Naive thymus-derived CD8-positive, alpha-beta T cell (primary cell): ENCODE measurements around the gene INAVA. TPM values are rescaled to one million over a fixed set of nuclear protein-coding genes. Genes with fewer than 3 reads are reported as not detected.
A peak's percentile ranks its signal among the peaks of the same experiment; 100 is the strongest.
"Not testable (repeated sequence)": the region's sequence is repeated elsewhere in the genome, so short reads cannot be mapped to it uniquely, and the experiment has no call there.

Experiments used
- ATAC-seq, 2 donors: fragments of 150-1000 bp; cut with Tn5 transposase in 1 of 2; sonication (Bioruptor Pico), chemical (Tn5 transposase) in 1 of 2; 1 replicate in 1 of 2; 2 replicates in 1 of 2; pipeline ENCODE4 v1.10.0; 2021; ENCODE audit warnings: mild to moderate bottlenecking in 2 of 2, moderate library complexity in 2 of 2
- POLR2A ChIA-PET: fragments of 350-600 bp; sonication (Branson Sonifier 250); formaldehyde crosslinking; loops from one replicate; lab custom pipeline; 2021; ENCODE audit warnings: antibody characterized with exemption; lab: Charles Lee
- DNase-seq, 10 donors: peaks; one replicate each; pipeline versions ENCODE4 v3.0.0 to v3.0.0-alpha.2; 2020 to 2022
- H3K27ac Mint-ChIP-seq, 10 donors: one replicate each; pipeline ENCODE4 v1.8.0; 2020 to 2022; ENCODE audit warnings: mild to moderate bottlenecking in 10 of 10, mixed read lengths in 10 of 10, moderate library complexity in 4 of 10, inconsistent platforms in 1 of 10
- H3K27me3 Mint-ChIP-seq, 5 donors: one replicate each; pipeline ENCODE4 v1.8.0; 2021 to 2022; ENCODE audit warnings: mixed read lengths in 5 of 5
- H3K36me3 Mint-ChIP-seq, 3 donors: one replicate each; pipeline ENCODE4 v1.8.0; 2020 to 2022; ENCODE audit warnings: mixed read lengths in 3 of 3, mild to moderate bottlenecking in 2 of 3, inconsistent platforms in 1 of 3
- H3K4me1 Mint-ChIP-seq, 4 donors: one replicate each; pipeline ENCODE4 v1.8.0; 2021 to 2022; ENCODE audit warnings: mixed read lengths in 4 of 4
- H3K4me3 Mint-ChIP-seq, 10 donors: one replicate each; pipeline ENCODE4 v1.8.0; 2020 to 2022; ENCODE audit warnings: mild to moderate bottlenecking in 10 of 10, mixed read lengths in 10 of 10, moderate library complexity in 6 of 10, inconsistent platforms in 1 of 10
- H3K9me3 Mint-ChIP-seq, 9 donors: one replicate each; pipeline ENCODE4 v1.8.0; 2020 to 2022; ENCODE audit warnings: mixed read lengths in 9 of 9, mild to moderate bottlenecking in 3 of 9, inconsistent platforms in 1 of 9, moderate library complexity in 1 of 9
- polyA plus RNA-seq, 3 donors: library from polyadenylated mRNA; unstranded; fragments of 300-500 nt; fragmentation: Illumina TruSeq; gene quantifications; one replicate each; pipeline ENCODE4 v1.2.3, GENCODE V29; 2021
- total RNA-seq, 8 experiments: library from RNA in 2 of 8; stranded (reverse) in 2 of 8; gene quantifications; one replicate each; pipeline ENCODE4 v1.2.3 and lab custom pipeline; 2021 to 2026

The INAVA gene
- total and polyA plus RNA-seq, 5 experiments from 2014 or later = not detected

DNA sequence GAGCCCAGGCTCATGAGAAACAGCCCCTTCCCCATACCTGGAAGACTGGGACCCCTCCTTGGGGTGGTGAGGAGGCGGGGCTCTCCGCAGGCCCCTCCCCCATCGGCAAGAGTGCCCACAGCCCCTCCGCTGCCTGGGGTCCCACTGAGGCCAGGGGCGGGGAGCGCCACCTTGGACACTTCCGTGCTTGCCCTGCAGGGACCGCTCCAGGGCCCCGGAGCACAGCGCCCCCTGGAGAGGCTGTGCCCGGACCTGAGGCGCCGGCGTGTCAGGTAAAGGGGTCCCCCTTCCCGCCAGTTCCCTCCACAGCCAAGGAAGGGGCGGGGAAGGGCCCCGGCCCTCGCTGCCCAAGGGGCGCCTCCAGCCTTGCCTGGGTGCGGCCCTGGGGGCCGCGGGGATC is 21.5 kb downstream of the INAVA start:
- no peak for ATAC-seq
- Mint-ChIP-seq H3K36me3 (no peaks in the 10 kb centered on the region), H3K9me3 (no peaks in the 10 kb centered on the region), H3K27ac (no peak overlapping the region), H3K27me3 (peaks cover 0 to 2% (median 0%) of the 10 kb centered on the region in 5 donors), H3K4me3 (no peak overlapping the region), H3K4me1 (no peaks in the 10 kb centered on the region)
- no peak for DNase-seq
- POLR2A ChIA-PET = interaction anchor here (0.6 kb wide), 1 partner anchor 20 kb away, joined by 5 read pairs; no protein-coding TSS in a partner anchor

- Mint-ChIP-seq H3K9me3 (no peaks in the 10 kb centered on the region), H3K4me1 (no peaks in the 10 kb centered on the region), H3K36me3 (no peaks in the 10 kb centered on the region), H3K27me3 (peaks cover 0 to 2% (median 0%) of the 10 kb centered on the region in 5 donors), H3K27ac (peak overlapping the region in 1 of 10 donors; percentile 21), H3K4me3 (no peak overlapping the region)
- no peak for ATAC-seq
- DNase-seq = no peak
- POLR2A ChIA-PET = no interaction called here
These were observed 22.0 kb downstream of the INAVA start for GRCh38 chr1:200916681-200917080.

DNA sequence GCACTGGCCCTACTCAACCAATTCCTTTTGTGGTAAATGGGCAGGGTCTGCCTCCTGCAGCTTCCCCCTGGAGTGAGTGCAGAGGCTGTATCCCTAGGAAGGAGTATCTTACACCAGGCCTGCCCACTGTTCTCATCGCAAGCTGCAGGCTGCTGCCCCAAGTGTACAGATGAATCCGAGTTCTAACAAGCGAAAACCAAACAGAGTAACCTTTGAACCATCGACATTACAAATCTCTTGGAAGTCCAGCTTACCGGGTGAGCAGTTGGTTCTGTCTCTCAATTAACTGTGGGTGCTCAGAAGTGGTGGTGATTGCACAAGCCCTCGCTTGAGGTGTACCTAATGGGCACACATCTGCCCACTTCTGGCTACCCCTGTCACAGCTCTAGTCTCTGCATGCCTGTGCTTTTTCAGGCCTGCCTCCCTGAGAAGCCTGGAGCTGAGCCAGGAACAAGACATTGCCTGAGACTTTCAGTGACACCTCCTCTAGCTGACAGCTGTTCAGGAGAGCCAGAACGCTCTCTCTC is 22.7 kb downstream of the INAVA start:
- Mint-ChIP-seq H3K9me3 (no peaks in the 10 kb centered on the region), H3K4me3 (no peak overlapping the region), H3K27me3 (peaks cover 0 to 2% (median 0%) of the 10 kb centered on the region in 5 donors), H3K27ac (no peak overlapping the region), H3K36me3 (no peaks in the 10 kb centered on the region), H3K4me1 (no peaks in the 10 kb centered on the region)
- ATAC-seq (no peak), DNase-seq (no peak)
- POLR2A ChIA-PET = no interaction called here

DNA sequence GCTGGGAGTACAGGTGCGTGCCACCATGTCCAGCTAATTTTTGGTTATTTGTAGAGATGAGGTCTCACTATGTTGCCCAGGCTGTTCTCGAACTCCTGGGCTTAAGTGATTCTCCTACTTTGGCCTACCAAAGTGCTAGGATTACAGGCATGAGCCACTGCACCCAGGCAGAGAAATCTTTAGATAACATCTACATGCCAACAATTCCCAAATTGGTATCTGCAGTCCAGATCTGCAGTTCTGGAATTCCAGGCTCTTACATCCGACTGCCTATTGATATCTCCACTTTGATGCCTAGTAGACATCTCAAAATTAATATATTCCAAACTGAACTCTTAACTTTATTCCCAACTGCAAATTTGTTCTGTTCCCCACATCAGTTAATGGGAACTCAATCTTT is 23.3 kb downstream of the INAVA start:
- no peak for DNase-seq
- H3K9me3 Mint-ChIP-seq = no peaks in the 10 kb centered on the region
- no peak for ATAC-seq
- no peaks in the 10 kb centered on the region for H3K4me1 Mint-ChIP-seq
- no peaks in the 10 kb centered on the region for H3K36me3 Mint-ChIP-seq
- POLR2A ChIA-PET = no interaction called here
- H3K27ac Mint-ChIP-seq = no peak overlapping the region
- no peak overlapping the region for H3K4me3 Mint-ChIP-seq
- no peaks in the 10 kb centered on the region for H3K27me3 Mint-ChIP-seq

- Mint-ChIP-seq H3K9me3 (no peaks in the 10 kb centered on the region), H3K27ac (no peak overlapping the region), H3K4me1 (no peaks in the 10 kb centered on the region), H3K27me3 (no peaks in the 10 kb centered on the region), H3K36me3 (no peaks in the 10 kb centered on the region), H3K4me3 (no peak overlapping the region)
- POLR2A ChIA-PET = no interaction called here
- ATAC-seq (no peak), DNase-seq (no peak)
These were observed 24.7 kb downstream of the INAVA start for GRCh38 chr1:200919386-200919785.

DNA sequence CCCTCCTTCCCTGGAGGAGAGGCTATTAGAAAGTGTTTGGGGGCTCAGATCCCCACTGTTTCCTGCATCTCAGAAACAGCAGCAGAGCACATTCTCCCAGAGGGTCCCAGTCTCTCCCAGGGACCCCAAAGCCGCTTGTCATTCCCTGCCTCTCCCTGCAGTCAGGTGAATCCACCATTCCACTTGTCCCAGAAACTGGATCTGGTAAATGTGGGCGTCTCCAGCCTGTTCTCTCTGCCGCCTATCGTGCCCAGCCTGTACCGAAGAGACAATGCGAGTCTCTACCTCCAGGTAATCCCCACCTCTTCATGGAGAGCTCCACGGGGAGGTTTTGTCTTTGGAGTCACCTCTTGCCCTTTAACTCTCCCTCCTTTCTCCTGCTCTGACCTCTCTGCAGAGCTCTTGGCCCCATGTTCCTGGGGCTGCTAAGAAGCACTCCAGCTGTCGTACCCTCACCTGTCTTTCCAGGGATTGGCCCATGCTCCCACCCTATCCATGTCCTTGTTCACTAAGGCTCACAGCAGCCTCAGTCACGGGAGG is 26.9 kb downstream of the INAVA start:
- no peaks in the 10 kb centered on the region for H3K27me3 Mint-ChIP-seq
- no peaks in the 10 kb centered on the region for H3K9me3 Mint-ChIP-seq
- DNase-seq = no peak
- H3K4me1 Mint-ChIP-seq = peaks cover 2 to 6% (median 3%) of the 10 kb centered on the region in 4 donors
- H3K4me3 Mint-ChIP-seq = no peak overlapping the region
- no peaks in the 10 kb centered on the region for H3K36me3 Mint-ChIP-seq
- POLR2A ChIA-PET = no interaction called here
- no peak overlapping the region for H3K27ac Mint-ChIP-seq
- ATAC-seq = no peak

DNA sequence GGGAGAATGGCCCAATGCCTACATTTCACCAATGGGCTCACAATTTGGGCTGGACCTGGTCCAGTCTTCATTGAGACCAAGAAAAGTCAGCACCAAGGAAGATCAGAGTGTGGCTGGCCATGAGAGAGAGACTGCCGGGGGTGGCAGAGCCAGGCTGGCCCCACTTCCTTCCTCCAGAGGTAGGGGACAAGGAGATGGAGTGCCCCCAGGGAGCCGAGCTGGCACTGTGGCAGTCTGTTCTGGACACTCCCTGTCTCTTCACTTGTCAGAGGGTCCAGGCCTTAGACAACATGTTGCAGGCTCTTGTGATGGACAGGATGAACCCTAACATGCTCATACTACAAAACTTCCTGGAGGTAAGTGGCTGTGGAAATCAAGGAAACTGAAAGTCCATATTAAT is 27.7 kb downstream of the INAVA start:
- DNase-seq = no peak
- peaks cover 2 to 6% (median 3%) of the 10 kb centered on the region in 4 donors for H3K4me1 Mint-ChIP-seq
- no peaks in the 10 kb centered on the region for H3K36me3 Mint-ChIP-seq
- POLR2A ChIA-PET = no interaction called here
- H3K27ac Mint-ChIP-seq = no peak overlapping the region
- no peaks in the 10 kb centered on the region for H3K9me3 Mint-ChIP-seq
- ATAC-seq = no peak
- no peak overlapping the region for H3K4me3 Mint-ChIP-seq
- no peaks in the 10 kb centered on the region for H3K27me3 Mint-ChIP-seq

DNA sequence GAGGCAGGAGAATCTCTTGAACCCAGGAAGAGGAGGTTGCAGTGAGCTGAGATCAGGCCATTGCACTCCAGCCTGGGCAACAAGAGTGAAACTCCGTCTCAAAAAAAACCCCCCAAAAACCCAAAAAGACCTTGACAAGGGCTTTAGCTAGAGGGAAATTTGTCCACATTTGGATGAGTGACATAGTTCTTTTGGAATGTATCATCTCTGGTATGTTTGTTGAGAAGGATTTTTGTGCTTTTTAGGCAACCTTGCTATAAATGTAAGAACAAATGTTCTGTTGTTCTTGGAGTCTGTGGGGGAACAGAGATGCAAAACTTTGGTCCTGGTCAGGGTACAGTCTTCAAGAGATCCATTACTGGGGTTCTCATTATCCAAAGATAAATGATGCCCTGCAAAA is 28.9 kb downstream of the INAVA start:
- ATAC-seq (no peak), DNase-seq (no peak)
- Mint-ChIP-seq H3K9me3 (no peaks in the 10 kb centered on the region), H3K36me3 (no peaks in the 10 kb centered on the region), H3K27me3 (no peaks in the 10 kb centered on the region), H3K4me1 (peaks cover 2 to 6% (median 3%) of the 10 kb centered on the region in 4 donors), H3K27ac (no peak overlapping the region), H3K4me3 (no peak overlapping the region)
- POLR2A ChIA-PET = no interaction called here

GRCh38 chr1:200925831-200926230 is 31.1 kb downstream of the INAVA start:
- no peak overlapping the region for H3K27ac Mint-ChIP-seq
- H3K36me3 Mint-ChIP-seq = no peaks in the 10 kb centered on the region
- POLR2A ChIA-PET = no interaction called here
- ATAC-seq (no peak), DNase-seq (no peak)
- no peak overlapping the region for H3K4me3 Mint-ChIP-seq
- peaks cover 2 to 6% (median 3%) of the 10 kb centered on the region in 4 donors for H3K4me1 Mint-ChIP-seq
- no peaks in the 10 kb centered on the region for H3K9me3 Mint-ChIP-seq
- peaks cover 0 to 1% (median 0%) of the 10 kb centered on the region in 5 donors for H3K27me3 Mint-ChIP-seq

DNA sequence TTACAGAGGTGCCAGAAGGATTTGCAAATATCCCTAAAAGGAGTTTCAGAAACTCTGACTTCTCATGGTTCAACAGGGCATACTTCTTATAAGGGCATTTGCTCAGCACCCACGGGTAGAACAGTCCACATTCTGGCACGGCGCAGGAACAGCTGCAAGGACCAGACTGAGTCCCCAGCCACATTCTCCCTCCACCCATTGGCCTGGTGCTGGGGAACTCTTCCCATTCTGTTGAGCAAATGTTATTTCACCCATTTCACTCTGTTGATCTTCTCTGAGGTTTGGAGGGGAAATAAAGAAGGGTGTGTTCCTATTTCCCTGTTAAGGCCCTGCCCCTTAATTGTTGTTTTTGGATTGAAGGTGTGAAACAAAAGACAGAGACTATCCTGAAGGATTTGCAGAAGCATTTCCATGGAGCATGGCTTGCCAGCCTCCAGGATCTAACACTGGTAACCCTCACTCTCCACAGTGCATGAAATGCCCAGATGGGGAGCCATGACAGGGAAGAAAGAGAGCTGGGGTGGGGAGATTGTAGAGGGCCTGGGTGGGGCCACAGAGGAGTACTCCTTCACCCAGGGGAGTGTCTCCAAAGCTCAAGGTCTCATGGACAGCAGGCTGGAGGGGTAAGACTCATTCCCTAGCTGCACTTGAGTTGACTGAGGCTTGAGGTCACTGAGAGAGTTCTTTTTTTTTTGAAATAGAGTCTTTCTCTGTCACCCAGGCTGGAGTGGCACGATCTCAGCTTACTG is 35.0 kb downstream of the INAVA start:
- POLR2A ChIA-PET = interaction anchor here (0.7 kb wide), 1 partner anchor 9 kb away, joined by 3 read pairs; no protein-coding TSS in a partner anchor
- no peak overlapping the region for H3K27ac Mint-ChIP-seq
- ATAC-seq (no peak), DNase-seq (no peak)
- H3K36me3 Mint-ChIP-seq = no peaks in the 10 kb centered on the region
- H3K9me3 Mint-ChIP-seq = no peaks in the 10 kb centered on the region
- peaks cover 0 to 2% (median 0%) of the 10 kb centered on the region in 5 donors for H3K27me3 Mint-ChIP-seq
- no peak overlapping the region for H3K4me3 Mint-ChIP-seq
- peaks cover 2 to 6% (median 3%) of the 10 kb centered on the region in 4 donors for H3K4me1 Mint-ChIP-seq

DNA sequence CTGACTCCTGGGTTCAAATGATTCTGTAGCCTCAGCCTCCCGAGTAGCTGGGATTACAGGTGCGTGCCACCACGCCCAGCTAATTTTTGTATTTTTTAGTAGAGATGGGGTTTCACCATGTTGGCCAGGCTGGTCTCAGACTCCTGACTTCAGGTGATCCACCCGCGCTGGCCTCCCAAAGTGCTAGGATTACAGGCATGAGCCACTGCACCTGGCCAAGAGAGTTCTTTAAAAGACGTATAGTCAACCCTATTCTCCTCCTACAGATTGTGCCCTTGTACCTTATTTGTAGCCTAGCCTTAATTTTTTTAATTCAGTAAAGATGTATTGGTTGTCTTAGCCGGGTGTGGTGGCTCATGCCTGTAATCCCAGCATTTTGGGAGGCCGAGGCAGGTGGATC is 35.6 kb downstream of the INAVA start:
- H3K27me3 Mint-ChIP-seq, ATAC-seq, H3K4me1 Mint-ChIP-seq, H3K27ac Mint-ChIP-seq, POLR2A ChIA-PET, H3K9me3 Mint-ChIP-seq, H3K4me3 Mint-ChIP-seq, H3K36me3 Mint-ChIP-seq, DNase-seq: not testable (repeated sequence)

GRCh38 chr1:200931776-200932175 is 37.1 kb downstream of the INAVA start:
- no peak for DNase-seq
- ATAC-seq = no peak
- Mint-ChIP-seq H3K27ac (no peak overlapping the region), H3K36me3 (no peaks in the 10 kb centered on the region), H3K4me1 (no peaks in the 10 kb centered on the region), H3K27me3 (peaks cover 0 to 2% (median 1%) of the 10 kb centered on the region in 5 donors), H3K4me3 (no peak overlapping the region), H3K9me3 (no peaks in the 10 kb centered on the region)
- POLR2A ChIA-PET = no interaction called here

DNA sequence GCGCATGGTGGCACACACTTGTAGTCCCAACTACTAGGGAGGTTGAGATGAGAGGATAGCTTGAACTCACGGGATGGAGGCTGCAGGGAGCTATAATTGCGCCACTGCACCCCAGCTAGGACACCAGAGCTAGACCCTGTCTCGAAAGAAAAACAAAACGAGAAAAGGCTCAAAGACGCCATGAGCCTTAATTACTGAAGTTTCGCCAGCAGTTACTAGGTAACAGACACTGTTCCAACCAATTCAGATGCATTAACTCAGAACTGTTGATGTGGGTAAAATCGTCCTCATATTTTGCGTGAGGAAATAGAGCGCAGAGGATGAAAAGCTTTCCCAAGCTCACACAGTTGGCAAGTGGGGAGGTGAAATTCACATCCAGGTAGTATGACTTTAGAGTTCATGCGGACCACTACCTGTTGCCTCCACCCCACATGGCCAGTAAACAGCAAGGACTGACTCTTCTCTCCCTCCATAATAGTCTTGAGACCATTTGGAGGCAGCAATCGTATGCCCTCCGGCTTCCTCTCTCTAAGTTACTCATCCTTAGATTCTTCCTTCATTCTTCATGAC is 40.1 kb downstream of the INAVA start:
- Mint-ChIP-seq H3K9me3 (no peaks in the 10 kb centered on the region), H3K4me1 (peaks cover 0 to 8% (median 2%) of the 10 kb centered on the region in 4 donors), H3K4me3 (no peak overlapping the region), H3K27ac (no peak overlapping the region), H3K27me3 (peaks cover 0 to 2% (median 0%) of the 10 kb centered on the region in 5 donors), H3K36me3 (no peaks in the 10 kb centered on the region)
- POLR2A ChIA-PET = no interaction called here
- DNase-seq (no peak), ATAC-seq (no peak)
